ENCODE data around the gene CNKSR2. TPM values are rescaled to one million over a fixed set of nuclear protein-coding genes. Genes with fewer than 3 reads are reported as not detected.
A peak's percentile ranks its signal among the peaks of the same experiment; 100 is the strongest.

Gene CNKSR2
- total and polyA plus RNA-seq, 2 experiments from 2014 or later = 1.5 to 10.3 TPM

DNA sequence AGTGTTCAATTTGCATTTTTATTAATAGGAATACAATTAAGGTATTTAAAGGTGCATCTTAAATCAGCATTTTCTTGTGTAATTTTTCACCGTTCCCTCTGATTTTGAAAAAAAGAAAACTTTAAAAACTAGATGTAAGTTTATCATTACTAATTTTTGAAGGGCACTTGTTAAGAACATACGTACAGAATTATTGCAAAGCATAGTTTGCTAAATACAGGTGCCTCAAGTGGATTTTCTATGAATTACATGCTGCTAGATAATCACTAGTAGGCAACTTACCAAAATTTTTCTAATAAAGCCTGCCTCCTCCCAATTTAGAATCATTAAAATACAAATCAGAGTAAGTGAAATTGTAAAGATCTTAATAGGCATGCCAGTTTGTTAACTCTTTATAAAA is 8.5 kb downstream of the CNKSR2 start:
- Histone ChIP-seq H2AFZ (no peak overlapping the region), H3K9me2 (replicated peaks; ENCODE audit: insufficient read depth) (no peaks in the 10 kb centered on the region), H3K4me1 (ENCODE audit: insufficient read depth) (no peaks in the 10 kb centered on the region), H3K27ac (no peak overlapping the region), H3K79me2 (no peaks in the 10 kb centered on the region), H3K27me3 (no peaks in the 10 kb centered on the region), H3K9me3 (ENCODE audit: low read depth) (no peaks in the 10 kb centered on the region), H3K4me2 (no peak overlapping the region), H4K20me1 (ENCODE audit: insufficient read depth, poor library complexity, severe bottlenecking) (no peaks in the 10 kb centered on the region), H3K36me3 (replicated peaks; ENCODE audit: insufficient read depth, low read depth) (no peaks in the 10 kb centered on the region), H3K4me3 (no peak overlapping the region)
- whole genome bisulfite sequencing (ENCODE audit: low lambda C conversion rate, missing lambda C conversion rate) = 63% methylated on average over 2 of the region's 2 CpGs
- no peak for DNase-seq (ENCODE audit: low spot score)
- TF ChIP-seq EZH2 (IDR thresholded peaks at IDR 0.05; ENCODE audit: borderline replicate concordance) = no peak
- TF ChIP-seq EZH2phosphoT487 (IDR thresholded peaks at IDR 0.05; ENCODE audit: low read depth, severe bottlenecking, unreplicated experiment) = no peak
- peak; percentile 24 for TF ChIP-seq CTCF (IDR thresholded peaks at IDR 0.05; ENCODE audit: poor library complexity)

DNA sequence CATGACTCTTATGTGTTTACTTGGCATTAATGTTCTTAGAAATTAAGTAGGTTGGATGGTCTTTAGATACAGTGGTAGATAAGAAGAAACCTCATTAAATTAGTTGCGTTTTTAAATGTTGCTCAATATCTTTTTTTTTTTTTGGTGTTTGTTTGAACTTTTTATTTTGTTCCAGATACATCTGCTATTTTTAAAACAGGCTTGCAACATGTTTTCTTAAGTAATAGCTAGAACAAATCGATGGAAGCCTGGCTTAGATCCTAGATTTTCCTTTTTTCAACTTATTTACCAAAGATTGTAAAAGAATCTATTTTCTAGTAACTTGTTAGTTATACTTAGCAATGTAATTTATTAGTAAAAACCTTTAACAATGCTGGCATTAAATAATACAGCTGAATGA is 9.3 kb downstream of the CNKSR2 start:
- Histone ChIP-seq H3K9me3 (ENCODE audit: low read depth) (no peaks in the 10 kb centered on the region), H3K4me3 (no peak overlapping the region), H3K27me3 (no peaks in the 10 kb centered on the region), H4K20me1 (ENCODE audit: insufficient read depth, poor library complexity, severe bottlenecking) (no peaks in the 10 kb centered on the region), H3K36me3 (replicated peaks; ENCODE audit: insufficient read depth, low read depth) (no peaks in the 10 kb centered on the region), H2AFZ (no peak overlapping the region), H3K9me2 (replicated peaks; ENCODE audit: insufficient read depth) (no peaks in the 10 kb centered on the region), H3K79me2 (no peaks in the 10 kb centered on the region), H3K4me1 (ENCODE audit: insufficient read depth) (no peaks in the 10 kb centered on the region), H3K4me2 (no peak overlapping the region), H3K27ac (no peak overlapping the region)
- WGBS (ENCODE audit: low lambda C conversion rate, missing lambda C conversion rate) = 56% methylated on average over 2 of the region's 2 CpGs
- no peak for DNase-seq (ENCODE audit: low spot score)
- TF ChIP-seq CTCF (IDR thresholded peaks at IDR 0.05; ENCODE audit: poor library complexity) (no peak), EZH2phosphoT487 (IDR thresholded peaks at IDR 0.05; ENCODE audit: low read depth, severe bottlenecking, unreplicated experiment) (no peak), EZH2 (IDR thresholded peaks at IDR 0.05; ENCODE audit: borderline replicate concordance) (no peak)

DNA sequence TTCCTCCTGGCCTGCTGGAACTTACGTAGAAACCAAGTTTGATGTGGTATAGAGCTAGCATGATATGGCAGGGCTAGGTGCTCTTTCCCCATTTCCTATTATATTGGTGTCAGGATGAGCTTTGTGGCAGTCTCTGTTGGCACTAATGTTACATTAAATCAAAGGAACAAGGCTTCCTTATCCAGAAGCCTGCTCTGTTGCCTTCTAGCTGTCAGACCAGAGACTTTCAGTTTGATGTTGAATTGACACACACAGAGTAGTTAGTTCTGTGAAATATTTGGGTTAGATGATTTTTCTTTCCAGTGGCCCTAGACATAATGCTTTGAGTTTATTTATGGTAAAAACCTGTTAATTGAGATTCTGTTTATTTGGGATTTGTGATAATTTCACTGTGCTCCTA is 10.0 kb downstream of the CNKSR2 start:
- H3K27ac ChIP-seq = no peak overlapping the region
- WGBS (ENCODE audit: low lambda C conversion rate, missing lambda C conversion rate) = 76% methylated on average over 1 of the region's 1 CpG
- no peaks in the 10 kb centered on the region for H4K20me1 ChIP-seq (ENCODE audit: insufficient read depth, poor library complexity, severe bottlenecking)

More for the DNA sequence above, 10.0 kb downstream of the CNKSR2 start:
- no peak overlapping the region for H2AFZ ChIP-seq
- no peak for DNase-seq (ENCODE audit: low spot score)
- no peaks in the 10 kb centered on the region for H3K27me3 ChIP-seq
- H3K9me3 ChIP-seq (ENCODE audit: low read depth) = no peaks in the 10 kb centered on the region
- no peak overlapping the region for H3K4me2 ChIP-seq
- no peaks in the 10 kb centered on the region for H3K79me2 ChIP-seq
- no peaks in the 10 kb centered on the region for H3K9me2 ChIP-seq (replicated peaks; ENCODE audit: insufficient read depth)
- H3K36me3 ChIP-seq (replicated peaks; ENCODE audit: insufficient read depth, low read depth) = no peaks in the 10 kb centered on the region
- TF ChIP-seq CTCF (IDR thresholded peaks at IDR 0.05; ENCODE audit: poor library complexity) = no peak
- TF ChIP-seq EZH2phosphoT487 (IDR thresholded peaks at IDR 0.05; ENCODE audit: low read depth, severe bottlenecking, unreplicated experiment) = no peak
- no peak for TF ChIP-seq EZH2 (IDR thresholded peaks at IDR 0.05; ENCODE audit: borderline replicate concordance)
- H3K4me1 ChIP-seq (ENCODE audit: insufficient read depth) = no peaks in the 10 kb centered on the region
- no peak overlapping the region for H3K4me3 ChIP-seq

Data from hepatocyte (in vitro differentiated cells).